NCI-H748 (cell line): ENCODE measurements around the gene ELMOD1.

Experiments
- DNase-seq: peaks from one replicate; lab custom pipeline; 2025; ENCODE audit not compliant: unreplicated experiment; lab: John Stamatoyannopoulos, UW

The ELMOD1 gene

GRCh38 chr11:107683807-107684206, 92.9 kb downstream of the ELMOD1 start:
- DNase-seq, result no peak

GRCh38 chr11:107688322-107688918, 97.5 kb downstream of the ELMOD1 start:
- no peak for DNase-seq

- peak; percentile 61 for DNase-seq
These were observed 98.6 kb downstream of the ELMOD1 start for GRCh38 chr11:107689317-107690202.

- no peak for DNase-seq
These were observed 100.2 kb downstream of the ELMOD1 start for GRCh38 chr11:107691000-107691750.

GRCh38 chr11:107695446-107695845, 104.5 kb downstream of the ELMOD1 start:
- DNase-seq, result no peak

GRCh38 chr11:107696140-107696539, 105.2 kb downstream of the ELMOD1 start:
- no peak for DNase-seq

- no peak for DNase-seq
These were observed 106.3 kb downstream of the ELMOD1 start for GRCh38 chr11:107697291-107697690.

GRCh38 chr11:107699371-107700285, 108.7 kb downstream of the ELMOD1 start:
- no peak for DNase-seq

- DNase-seq, result no peak
These were observed 111.2 kb downstream of the ELMOD1 start for GRCh38 chr11:107702109-107702660.

GRCh38 chr11:107702723-107703122, 111.8 kb downstream of the ELMOD1 start:
- no peak for DNase-seq

GRCh38 chr11:107704451-107704850, 113.5 kb downstream of the ELMOD1 start:
- no peak for DNase-seq

GRCh38 chr11:107705027-107705426, 114.1 kb downstream of the ELMOD1 start:
- DNase-seq, result no peak

GRCh38 chr11:107706531-107706930, 115.6 kb downstream of the ELMOD1 start:
- no peak for DNase-seq

- no peak for DNase-seq
These were observed 116.3 kb downstream of the ELMOD1 start for GRCh38 chr11:107707215-107707671.

GRCh38 chr11:107707807-107708206, 116.9 kb downstream of the ELMOD1 start:
- no peak for DNase-seq

GRCh38 chr11:107708792-107709191, 117.8 kb downstream of the ELMOD1 start:
- no peak for DNase-seq

GRCh38 chr11:107710301-107710700, 119.4 kb downstream of the ELMOD1 start:
- no peak for DNase-seq

GRCh38 chr11:107711861-107712755, 121.2 kb downstream of the ELMOD1 start, which contains the start of gene SLN:
Gene SLN (minus strand): TSS chr11:107712056.
- DNase-seq, result peak; percentile 23

GRCh38 chr11:107713009-107713408, 122.1 kb downstream of the ELMOD1 start:
- peak; percentile 69 for DNase-seq
